ENCODE data around the gene NIT1.

NIT1 gene

DNA sequence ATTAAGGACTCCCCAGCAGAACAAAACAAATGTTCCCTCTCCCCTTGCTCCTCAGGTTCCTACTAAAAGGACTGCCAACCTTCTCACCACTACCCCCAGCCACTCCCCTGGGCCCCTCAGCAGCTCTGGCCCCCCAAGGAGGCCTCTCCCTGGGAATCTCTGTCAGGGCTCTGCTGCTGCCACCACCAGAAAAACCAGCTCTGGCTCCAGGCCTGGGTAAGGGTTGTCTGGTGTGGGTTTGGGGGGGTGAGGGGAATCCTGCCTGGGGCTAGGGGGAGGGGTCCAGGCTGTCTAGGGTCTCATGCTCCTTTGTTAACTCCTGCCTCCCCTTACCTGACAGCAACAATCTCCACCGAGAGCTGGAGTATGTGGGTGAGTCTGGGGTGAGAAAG is 33.3 kb upstream of the NIT1 start:
- DNase-seq, result no peak

DNA sequence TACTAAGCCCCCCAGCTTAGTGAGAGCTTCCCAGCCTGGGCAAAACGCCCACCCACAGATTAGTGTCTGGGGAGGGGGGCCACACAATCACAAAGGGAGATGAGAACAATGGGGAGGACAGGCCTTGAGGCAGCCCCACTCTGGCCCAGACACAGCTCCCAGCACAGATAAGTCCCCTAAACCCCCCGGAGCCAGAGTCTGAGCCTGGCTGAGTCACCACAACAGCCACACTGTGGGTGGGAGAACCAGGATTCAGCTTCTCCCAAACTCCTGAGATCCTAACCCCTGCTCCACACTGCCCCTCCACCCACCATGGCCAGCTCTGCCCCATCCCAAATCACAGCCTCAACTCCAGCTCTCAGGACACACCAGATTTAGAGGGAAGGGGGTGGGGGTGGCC is 32.7 kb upstream of the NIT1 start:
- DNase-seq, result no peak

DNA sequence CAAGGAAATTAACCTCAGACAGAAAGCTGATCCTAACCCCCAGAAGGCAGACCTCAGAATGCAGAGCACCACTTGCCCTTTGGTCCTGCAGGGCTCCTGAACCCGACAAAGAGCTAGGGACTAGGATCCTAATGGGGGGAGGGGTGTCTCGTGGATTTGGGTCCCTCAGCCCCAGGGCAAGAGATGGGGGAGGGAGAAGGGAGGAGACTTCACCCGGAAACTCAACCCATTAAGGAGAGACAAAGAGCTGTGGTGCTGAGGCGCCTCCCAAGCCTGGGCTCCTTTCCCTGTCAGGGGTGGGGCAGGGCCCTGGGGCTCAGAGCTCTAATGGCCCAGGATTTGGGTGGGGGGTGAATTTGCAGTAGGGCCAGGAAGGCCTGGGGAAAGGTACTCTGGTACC is 31.4 kb upstream of the NIT1 start:
- no peak for DNase-seq

DNA sequence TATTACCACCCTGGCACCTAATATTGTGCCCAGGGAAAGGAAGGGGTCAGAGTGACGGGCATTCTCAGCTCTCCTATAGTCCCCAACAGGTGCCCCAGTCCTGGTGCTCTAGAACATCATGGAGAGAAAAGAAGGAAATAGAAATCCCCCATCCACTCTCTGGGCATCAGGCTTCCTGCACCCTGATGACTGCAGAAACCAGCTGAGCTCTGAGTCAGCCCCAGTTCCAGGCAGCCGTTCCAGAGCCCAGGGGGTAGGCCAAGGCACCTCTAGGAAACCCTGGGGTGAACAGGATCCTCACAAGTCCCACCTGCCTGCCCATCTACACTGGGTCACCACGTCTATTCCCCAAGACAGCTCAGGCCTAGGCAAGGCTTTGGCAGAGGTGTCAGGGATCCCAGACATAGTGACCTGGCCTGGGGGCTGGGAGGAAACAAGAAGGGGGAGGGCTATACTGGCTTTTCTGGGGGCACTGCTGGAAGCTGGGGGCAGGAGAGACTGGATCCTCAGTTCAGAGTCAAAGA is 29.3 kb upstream of the NIT1 start:
- no peak for DNase-seq

DNA sequence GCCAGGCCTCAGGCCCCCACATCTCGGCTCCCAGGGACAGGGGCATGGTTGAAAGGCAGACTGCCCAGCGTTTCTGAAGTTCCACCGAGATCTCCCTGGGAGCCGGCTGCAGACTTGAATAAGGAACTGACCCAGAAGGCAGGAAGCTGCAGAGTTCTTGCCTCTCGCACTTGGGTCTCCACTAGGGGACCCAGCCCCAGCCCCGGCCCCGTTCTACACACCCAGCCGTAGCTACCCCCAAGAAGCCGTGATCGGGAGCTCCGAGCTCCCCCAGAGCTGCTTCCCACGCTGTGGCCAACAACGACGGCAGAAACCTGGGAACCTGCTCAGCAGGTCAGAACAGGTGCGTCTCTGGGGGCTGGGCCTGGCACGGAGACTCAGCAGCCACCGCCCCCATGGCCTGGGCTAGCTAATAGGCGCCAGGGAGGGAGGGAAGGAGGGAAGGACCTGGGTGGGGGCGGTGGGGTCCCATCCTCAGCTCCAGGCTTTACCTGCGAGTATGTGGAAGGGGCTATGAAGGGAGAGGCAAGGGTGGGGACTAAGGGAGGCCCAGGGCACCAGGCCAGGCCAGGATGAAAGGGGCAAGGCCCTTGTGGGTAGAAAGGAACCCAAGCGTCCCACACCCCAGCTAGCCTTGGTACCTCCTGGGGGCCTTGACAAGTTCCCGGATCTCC is 28.5 kb upstream of the NIT1 start, which contains the start of gene NECTIN4:
Gene NECTIN4, minus strand, starts transcription at position 308 of the 674 bp plus-strand sequence. Its CDS starts 262 bp downstream, at position 46.
- no peak for DNase-seq

DNA sequence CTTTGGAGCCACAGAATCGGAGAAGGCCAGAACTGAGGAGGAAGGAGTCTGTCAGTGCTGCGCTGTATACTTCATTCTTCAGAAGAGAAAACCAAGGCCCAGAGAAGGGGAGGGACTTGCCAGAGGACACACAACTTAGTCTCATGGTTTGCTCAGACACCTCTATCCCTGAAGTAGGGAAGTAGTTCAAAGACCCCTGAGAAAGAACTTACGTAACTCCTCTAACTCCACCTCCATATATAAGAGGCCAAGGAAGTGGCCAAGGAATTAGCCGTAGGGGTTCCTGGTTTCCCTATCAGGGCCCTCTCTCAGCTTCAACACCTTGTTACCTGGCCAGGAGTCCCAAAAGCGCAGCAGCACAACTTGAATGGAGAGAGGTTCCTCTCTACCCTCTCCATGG is 28.0 kb upstream of the NIT1 start:
- DNase-seq, result no peak

DNA sequence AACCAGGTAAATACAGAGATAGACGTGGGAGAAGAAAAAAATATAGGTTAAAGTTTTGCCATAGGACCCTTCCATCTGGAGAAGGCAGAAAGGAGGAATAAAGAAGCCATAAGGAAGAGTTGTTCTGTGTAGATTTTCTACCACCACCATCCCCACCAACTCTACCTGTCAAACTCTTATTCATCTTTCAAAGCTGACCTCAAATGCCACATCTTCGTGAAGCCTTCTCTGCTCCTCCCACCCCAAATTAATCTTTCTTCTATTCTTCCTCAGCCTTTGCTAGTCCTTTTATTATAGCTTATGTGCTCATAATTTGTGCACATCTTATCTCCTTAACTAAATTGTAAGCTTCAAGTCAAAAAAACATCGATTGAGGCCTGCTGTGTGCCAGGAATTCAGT is 27.3 kb upstream of the NIT1 start:
- no peak for DNase-seq

DNA sequence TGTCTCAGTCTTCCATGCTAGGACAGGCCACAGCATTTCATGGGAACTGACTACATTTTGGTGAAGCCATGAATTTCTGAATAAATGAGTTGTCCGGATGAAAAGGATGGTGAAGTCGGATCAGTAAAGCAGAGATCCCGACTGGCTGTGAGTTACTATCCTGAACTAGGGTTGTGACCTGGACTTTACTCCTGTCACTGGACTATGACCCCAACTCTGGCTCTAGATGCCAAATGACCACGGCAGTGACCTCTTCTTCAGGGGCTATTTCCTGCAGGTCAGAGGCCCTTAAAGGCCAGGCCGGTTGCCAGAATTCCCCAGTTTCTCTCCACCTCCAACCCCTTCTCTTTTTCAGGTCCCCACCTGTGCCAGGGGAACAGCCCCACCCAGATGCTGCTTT is 26.8 kb upstream of the NIT1 start:
- DNase-seq, result no peak

DNA sequence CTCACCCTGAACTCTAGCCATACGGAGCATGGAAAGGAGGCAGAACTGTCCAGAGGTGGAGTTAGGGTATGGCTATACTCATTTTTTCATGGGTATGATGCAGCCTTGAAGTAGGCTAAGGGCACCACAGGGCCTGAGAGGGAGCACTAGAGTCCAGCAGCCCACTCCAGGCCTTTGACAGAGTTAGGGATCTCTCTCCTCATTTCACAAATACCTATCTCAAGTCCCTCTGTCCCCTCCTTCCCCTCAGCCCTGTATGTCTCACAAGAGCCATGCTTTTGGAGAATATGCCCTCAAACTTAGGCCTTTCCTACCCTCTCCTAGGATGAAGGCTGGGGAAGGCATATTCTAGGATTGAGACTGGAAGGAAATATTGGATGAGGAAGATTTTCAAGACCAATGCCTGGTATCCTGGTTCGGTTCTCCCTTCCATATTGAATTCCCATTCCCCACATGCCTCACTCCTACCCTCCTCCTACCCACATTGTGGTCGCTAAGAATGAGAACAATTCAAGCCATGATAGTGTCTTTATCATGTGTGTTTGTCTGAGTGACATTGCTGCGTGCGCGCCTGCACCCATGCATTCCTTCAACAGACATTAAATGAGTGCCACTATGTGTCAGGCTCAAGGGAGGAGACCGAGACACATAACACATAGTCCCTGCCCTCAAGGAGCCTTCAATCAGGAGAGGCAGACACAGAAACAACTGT is 26.0 kb upstream of the NIT1 start:
- DNase-seq, result no peak

DNA sequence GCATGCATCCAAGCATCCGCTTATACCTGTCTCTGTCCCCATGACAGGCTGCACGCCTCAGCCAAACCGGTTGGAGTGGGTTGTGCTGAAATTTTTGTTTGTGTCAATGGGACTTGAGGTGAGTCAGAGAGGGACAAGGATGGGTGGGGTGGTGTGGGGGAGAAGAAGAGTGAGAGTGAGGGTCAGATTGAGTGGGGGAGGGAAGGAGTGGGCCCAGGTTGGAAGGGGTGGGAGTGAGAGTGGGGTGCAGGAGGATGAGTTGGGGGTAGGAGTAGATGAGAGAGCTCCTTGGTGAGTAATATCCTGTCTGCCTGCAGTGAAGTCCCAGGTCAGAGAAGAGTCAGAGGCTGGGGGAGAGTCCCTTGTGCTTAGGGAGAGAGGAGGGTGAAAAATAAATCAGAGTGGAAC is 25.3 kb upstream of the NIT1 start:
- DNase-seq, result no peak

DNA sequence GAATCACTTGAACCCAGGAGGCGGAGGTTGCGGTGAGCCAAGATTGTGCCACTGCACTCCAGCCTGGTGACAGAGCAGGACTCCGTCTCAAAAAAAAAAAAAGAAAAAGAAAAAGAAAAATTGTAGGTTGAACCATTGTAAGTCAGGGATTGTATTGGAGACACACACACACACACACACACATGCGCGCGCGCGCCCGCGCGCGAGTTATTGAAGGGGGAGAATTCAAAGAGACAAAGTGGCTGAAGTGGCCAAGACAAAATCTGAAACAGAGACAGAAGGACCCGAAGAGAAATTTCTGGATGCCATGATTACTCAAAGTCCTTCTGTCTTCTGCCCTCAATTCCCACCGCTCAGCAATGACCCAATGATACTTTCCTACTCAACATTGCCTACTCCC is 23.4 kb upstream of the NIT1 start:
- DNase-seq, result no peak

DNA sequence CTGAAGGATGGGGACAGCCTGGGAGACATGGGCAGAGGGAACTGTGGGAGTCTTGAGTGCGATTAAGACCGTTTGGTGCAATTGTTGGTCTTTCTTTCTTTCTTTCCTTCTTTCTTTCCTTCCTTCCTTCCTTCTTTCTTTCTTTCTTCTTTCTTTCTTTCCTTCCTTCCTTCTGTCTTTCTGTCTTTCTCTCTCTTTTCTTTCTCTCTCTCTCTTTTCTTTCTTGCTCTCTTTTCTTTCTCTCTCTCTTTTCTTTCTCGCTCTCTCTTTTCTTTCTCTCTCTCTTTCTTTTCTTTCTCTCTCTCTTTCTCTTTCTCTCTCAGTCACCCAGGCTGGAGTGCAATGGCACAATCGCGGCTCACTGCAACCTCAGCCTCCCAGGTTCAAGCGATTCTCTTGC is 22.7 kb upstream of the NIT1 start:
- DNase-seq, result no peak

DNA sequence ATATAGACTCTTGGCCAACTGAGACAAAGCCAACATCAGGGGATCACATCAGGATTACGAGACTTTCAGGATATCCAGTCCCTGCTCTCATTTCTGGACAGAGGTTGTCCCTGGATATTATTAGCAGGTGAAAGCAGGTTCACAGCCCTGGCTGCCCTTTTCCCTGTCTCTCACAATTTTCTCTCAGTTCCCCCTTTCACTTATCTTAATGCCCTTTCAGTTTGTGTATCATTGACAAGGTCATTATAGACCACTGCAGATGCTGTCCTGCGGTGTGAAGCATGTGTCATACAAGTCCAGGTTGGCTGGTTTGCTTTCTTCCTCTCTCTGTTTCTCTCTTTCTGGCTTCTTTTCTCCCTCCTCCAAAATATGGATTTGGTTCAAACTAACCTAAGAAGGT is 21.9 kb upstream of the NIT1 start:
- no peak for DNase-seq

DNA sequence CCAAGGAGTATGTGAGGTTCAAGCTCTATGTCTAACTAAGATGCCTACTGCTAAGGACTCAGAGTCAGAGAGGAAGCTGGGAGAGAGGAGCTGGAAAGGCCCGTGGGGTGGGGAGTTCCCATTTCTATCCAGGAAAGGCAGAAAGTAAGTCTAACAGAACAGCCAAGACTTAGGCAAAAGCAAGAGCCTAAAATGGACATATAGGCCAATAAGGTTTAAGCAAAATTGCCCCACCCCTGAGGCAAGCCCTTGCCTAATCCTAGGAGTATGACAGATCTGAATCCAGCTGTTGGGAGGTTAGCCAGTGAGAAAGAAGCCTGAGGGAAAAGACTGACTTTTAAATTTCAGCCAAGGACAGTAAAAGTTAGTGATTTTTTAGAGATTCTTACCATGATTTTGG is 21.4 kb upstream of the NIT1 start:
- DNase-seq, result no peak

DNA sequence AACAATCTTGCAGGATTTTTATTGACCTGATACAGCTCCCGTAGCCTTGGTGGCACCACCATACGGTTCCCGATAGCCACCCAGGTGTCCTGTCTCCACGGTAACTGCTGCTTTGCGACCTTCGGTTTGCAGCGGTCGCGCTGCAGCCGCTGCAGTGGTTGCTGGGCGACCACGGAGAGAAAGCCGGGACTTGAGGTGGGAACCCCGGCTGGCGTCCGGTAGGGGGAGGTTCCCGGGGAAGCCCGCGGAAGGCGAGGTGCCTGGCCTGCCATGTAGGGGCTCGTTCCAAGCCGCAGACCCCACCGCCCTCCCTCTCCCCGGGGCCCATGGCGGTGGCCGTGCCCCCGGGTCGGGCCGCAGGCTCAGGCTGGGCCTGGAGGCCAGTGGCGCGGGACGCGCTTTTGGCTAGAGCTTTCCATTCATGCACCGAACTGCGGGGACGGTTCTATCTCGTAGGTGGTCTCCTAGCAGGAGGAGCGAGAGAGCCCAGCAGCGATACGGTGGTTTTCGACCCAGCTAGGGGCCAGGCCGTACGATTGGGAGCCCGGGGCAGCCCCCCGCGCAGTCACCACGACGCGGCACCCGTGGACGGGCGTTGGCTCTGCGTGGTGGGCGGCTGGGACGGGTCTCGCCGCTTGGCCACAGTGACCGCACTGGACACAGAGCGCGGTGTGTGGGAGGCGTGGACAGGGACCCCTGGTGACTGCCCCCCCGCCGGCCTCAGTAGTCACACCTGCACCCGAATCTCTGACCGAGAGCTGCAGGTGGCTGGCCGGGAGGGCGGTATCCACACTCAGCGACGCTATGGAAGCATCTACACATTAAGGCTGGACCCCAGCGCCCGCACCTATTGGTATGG is 19.5 kb upstream of the NIT1 start, which contains the start of gene KLHDC9:
Gene KLHDC9, plus strand, starts transcription at position 152 of the 859 bp plus-strand sequence. Its CDS starts 175 bp downstream, at position 327.
- DNase-seq, result peak; percentile 84

DNA sequence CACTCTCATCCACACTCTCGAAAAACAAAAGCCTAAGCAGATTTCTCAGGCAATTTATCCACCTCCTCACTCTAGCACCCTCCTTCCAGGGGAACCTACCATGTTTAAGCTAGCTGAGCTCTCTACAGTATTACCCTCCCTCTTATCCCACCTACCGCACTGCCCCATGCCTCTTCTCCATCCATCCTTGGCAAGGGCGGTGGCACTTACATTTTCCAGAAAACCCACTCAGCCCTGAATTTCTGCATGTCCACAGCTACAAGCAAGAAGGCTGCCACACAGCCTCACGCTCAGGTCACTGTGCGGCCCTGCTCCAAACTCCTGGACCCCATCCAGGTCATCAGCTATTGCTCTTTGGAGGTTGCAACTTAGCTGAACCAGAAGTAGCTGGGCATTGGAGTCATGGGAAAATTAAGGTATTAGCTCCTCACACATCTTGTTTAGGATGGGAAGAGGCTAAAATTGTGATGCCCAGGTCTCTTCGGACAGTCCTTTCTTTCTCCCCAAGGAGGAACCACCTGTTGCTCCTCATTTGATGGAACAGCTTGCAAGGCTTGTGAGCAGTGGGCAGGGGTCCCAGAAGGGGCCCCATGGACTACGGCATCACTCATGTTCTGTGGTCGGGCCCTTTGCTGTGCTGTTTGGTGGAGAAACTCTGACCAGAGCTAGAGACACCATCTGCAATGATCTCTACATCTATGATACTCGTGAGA is 18.7 kb upstream of the NIT1 start:
- no peak for DNase-seq

DNA sequence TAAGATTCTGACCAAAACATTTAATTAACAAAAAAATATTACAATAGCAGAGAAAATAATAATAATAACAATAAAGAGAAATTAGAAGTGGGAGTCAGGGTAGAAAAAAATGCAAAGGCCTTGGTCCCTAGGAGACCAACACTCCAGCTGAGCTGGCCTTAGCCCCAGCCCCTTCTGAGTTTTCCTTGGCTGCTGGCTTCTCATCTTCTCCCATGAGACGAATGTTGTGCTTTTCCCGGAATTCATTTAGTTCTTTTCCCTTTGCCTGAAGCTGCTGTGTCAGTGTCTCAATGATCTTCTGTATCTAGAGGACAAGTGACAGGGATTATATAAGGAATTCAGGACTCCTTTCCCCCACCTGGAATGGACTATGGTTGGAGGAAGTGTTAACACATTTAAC is 17.3 kb upstream of the NIT1 start:
- no peak for DNase-seq

DNA sequence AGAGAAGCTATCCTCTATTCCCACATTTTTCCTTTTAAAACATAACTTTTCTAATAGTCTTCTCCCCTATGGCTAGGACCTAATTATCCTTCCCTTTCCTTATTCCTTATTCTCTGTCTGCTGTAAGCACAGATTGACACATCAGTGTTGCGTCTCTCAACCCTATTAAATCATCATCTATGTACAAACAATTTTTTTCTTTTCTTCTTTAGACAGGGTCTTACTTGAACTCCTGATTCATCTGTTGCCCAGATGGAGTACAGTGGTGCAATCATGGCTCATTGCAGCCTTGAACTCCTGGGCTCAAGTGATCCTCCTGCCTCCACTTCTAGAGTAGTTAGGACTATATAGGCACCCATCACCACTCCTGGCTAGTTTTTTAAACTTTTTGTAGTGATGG is 11.5 kb upstream of the NIT1 start:
- DNase-seq, result no peak

DNA sequence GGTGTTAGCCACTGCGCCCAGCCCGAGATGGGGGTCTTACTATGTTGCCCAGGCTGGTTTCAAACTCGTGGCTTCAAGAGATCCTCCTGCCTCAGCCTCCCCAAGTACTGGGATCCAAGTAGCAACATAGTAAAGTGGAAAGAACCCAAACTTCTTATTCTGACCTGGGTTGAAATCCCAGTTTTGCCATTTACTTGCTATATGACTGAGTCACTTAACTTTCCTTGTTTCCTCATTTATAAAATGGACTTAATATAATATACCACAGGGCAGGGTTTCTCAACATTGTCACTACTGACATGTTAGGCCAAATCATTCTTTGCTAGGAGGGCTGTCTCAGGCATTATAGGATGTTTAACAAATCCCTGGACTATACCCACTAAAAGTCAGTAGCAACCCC is 6.8 kb upstream of the NIT1 start:
- no peak for DNase-seq

DNA sequence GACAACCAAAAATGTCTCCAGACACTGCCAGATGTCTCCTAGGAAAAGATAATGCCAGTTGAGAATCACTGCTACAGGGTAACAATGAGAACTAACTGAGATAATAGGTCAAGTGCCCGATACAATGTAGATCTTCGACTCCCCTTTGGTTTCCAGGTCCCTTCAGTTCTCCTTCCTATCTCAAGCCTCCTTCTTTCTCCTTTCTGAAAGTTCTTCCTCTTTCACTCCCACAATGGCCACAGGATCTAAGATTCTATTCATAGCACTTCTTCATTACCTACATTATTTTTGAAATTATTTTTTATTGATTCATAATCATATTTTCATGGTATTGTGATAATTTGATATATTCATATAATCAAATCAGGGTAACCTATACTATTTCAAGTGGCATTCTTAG is 6.4 kb upstream of the NIT1 start:
- DNase-seq, result no peak

DNA sequence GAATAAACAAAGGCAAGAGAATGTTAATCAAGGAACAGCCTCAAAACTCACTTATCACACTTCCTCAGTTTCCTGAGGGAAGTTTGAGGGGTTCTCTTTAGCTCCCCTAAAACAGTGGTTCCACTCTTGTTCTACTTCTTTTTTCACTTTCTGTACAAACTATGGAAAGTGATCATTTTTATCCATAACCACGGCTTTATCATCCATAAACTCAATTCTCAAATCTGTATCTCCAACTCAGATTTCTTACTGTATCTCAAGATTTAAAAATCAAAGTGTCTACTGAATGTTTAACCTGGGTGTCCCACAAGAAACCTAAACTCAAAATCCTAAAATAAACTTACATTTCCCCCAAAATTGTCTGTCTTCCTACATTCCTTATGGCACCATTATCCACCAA is 4.0 kb upstream of the NIT1 start:
- no peak for DNase-seq

DNA sequence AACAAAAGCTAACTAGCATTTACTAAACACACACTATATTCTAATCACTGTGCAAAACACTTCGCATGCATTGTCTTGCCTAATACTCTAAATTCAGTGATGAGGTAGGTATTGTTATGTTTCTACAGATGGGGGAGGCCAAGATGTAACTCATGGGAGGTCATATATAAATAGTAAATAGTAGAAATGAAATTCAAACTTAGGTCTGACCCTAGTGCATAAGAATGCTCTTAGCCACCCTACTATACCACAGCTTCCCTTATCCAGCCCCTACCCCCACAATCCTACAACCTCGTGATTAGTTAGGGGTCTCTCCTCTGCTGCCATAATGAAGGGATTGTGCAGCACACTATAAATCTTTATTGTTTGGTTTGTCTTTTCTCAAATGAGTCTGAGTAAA is 3.3 kb upstream of the NIT1 start:
- no peak for DNase-seq

All from NCI-H1436 (cell line).